ENCODE measurements around the gene CDH16. TPM values are rescaled to one million over a fixed set of nuclear protein-coding genes. Genes with fewer than 3 reads are reported as not detected.
A peak's percentile ranks its signal among the peaks of the same experiment; 100 is the strongest.

CDH16 gene
- total and polyA plus RNA-seq, 2 of the 13 experiments (the other 11 are each of a cell fraction or from before 2014, with no cell fraction given) = 2.7 to 3.9 TPM

DNA sequence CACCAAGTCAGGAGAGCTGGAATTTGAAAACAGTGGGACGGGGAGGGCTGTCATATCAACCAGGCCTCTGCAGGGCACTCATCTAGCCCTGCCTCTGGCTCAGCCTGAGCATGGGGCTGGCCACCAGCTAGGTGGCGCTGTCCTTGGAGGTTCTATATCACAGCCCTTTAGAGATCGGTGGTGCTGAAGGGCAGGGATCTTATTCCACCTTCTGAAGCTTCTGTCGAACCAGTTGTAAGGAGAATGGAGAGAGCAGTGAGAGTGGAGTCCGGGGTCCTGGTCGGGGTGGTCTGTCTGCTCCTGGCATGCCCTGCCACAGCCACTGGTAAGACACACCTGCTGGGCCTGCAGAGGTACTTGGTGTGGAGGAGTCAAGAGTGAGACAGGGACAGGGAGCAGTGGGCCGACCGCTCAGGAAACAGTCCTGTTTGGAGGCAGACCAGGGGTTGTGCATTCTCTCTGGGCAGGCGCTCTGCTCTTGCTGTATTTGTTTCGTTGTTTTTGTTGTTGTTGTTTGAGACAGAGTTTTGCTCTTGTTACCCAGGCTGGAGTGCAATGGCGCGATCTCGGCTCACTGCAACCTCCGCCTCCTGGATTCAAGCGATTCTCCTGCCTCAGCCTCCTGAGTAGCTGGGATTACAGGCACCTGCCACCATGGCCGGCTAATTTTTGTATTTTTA, 42.5 kb upstream of the CDH16 start, which contains the start of gene CES3 (continued):
- 0 out of 2 replicates have a peak, but pooled peaks have one; percentile 35 for TF ChIP-seq ZNF264 (CRISPR knock-in tag; IDR thresholded peaks at IDR 0.05)
- TF ChIP-seq, protein P1, sequence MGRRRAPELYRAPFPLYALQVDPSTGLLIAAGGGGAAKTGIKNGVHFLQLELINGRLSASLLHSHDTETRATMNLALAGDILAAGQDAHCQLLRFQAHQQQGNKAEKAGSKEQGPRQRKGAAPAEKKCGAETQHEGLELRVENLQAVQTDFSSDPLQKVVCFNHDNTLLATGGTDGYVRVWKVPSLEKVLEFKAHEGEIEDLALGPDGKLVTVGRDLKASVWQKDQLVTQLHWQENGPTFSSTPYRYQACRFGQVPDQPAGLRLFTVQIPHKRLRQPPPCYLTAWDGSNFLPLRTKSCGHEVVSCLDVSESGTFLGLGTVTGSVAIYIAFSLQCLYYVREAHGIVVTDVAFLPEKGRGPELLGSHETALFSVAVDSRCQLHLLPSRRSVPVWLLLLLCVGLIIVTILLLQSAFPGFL (CRISPR knock-in tag; IDR thresholded peaks at IDR 0.05) = no peak
- TF ChIP-seq, protein P2, sequence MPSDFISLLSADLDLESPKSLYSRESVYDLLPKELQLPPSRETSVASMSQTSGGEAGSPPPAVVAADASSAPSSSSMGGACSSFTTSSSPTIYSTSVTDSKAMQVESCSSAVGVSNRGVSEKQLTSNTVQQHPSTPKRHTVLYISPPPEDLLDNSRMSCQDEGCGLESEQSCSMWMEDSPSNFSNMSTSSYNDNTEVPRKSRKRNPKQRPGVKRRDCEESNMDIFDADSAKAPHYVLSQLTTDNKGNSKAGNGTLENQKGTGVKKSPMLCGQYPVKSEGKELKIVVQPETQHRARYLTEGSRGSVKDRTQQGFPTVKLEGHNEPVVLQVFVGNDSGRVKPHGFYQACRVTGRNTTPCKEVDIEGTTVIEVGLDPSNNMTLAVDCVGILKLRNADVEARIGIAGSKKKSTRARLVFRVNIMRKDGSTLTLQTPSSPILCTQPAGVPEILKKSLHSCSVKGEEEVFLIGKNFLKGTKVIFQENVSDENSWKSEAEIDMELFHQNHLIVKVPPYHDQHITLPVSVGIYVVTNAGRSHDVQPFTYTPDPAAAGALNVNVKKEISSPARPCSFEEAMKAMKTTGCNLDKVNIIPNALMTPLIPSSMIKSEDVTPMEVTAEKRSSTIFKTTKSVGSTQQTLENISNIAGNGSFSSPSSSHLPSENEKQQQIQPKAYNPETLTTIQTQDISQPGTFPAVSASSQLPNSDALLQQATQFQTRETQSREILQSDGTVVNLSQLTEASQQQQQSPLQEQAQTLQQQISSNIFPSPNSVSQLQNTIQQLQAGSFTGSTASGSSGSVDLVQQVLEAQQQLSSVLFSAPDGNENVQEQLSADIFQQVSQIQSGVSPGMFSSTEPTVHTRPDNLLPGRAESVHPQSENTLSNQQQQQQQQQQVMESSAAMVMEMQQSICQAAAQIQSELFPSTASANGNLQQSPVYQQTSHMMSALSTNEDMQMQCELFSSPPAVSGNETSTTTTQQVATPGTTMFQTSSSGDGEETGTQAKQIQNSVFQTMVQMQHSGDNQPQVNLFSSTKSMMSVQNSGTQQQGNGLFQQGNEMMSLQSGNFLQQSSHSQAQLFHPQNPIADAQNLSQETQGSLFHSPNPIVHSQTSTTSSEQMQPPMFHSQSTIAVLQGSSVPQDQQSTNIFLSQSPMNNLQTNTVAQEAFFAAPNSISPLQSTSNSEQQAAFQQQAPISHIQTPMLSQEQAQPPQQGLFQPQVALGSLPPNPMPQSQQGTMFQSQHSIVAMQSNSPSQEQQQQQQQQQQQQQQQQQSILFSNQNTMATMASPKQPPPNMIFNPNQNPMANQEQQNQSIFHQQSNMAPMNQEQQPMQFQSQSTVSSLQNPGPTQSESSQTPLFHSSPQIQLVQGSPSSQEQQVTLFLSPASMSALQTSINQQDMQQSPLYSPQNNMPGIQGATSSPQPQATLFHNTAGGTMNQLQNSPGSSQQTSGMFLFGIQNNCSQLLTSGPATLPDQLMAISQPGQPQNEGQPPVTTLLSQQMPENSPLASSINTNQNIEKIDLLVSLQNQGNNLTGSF (CRISPR knock-in tag; IDR thresholded peaks at IDR 0.05) = no peak; the same call in 1 of the 2 replicates
- TF ChIP-seq HMG20B (CRISPR knock-in tag; conservative IDR thresholded peaks at IDR 0.05) = no peak
- no peak for TF ChIP-seq TBL1XR1 (IDR thresholded peaks at IDR 0.05; ENCODE audit: borderline replicate concordance, low read length, partially characterized antibody)
- TF ChIP-seq ZNF282 (IDR thresholded peaks at IDR 0.05; ENCODE audit: partially characterized antibody) = no peak
- TF ChIP-seq AHR (CRISPR knock-in tag; IDR thresholded peaks at IDR 0.05) = peak; percentile 60; the same call in 1 of the 2 replicates
- TF ChIP-seq ZNF678 (CRISPR knock-in tag; IDR thresholded peaks at IDR 0.05) = no peak
- TF ChIP-seq FOXC1 (CRISPR knock-in tag; IDR thresholded peaks at IDR 0.05; ENCODE audit: borderline replicate concordance) = peak; percentile 38; the same call in 1 of the 2 replicates
- TF ChIP-seq, protein P3, sequence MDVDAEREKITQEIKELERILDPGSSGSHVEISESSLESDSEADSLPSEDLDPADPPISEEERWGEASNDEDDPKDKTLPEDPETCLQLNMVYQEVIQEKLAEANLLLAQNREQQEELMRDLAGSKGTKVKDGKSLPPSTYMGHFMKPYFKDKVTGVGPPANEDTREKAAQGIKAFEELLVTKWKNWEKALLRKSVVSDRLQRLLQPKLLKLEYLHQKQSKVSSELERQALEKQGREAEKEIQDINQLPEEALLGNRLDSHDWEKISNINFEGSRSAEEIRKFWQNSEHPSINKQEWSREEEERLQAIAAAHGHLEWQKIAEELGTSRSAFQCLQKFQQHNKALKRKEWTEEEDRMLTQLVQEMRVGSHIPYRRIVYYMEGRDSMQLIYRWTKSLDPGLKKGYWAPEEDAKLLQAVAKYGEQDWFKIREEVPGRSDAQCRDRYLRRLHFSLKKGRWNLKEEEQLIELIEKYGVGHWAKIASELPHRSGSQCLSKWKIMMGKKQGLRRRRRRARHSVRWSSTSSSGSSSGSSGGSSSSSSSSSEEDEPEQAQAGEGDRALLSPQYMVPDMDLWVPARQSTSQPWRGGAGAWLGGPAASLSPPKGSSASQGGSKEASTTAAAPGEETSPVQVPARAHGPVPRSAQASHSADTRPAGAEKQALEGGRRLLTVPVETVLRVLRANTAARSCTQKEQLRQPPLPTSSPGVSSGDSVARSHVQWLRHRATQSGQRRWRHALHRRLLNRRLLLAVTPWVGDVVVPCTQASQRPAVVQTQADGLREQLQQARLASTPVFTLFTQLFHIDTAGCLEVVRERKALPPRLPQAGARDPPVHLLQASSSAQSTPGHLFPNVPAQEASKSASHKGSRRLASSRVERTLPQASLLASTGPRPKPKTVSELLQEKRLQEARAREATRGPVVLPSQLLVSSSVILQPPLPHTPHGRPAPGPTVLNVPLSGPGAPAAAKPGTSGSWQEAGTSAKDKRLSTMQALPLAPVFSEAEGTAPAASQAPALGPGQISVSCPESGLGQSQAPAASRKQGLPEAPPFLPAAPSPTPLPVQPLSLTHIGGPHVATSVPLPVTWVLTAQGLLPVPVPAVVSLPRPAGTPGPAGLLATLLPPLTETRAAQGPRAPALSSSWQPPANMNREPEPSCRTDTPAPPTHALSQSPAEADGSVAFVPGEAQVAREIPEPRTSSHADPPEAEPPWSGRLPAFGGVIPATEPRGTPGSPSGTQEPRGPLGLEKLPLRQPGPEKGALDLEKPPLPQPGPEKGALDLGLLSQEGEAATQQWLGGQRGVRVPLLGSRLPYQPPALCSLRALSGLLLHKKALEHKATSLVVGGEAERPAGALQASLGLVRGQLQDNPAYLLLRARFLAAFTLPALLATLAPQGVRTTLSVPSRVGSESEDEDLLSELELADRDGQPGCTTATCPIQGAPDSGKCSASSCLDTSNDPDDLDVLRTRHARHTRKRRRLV (CRISPR knock-in tag; IDR thresholded peaks at IDR 0.05) = no peak
- TF ChIP-seq, protein P4, sequence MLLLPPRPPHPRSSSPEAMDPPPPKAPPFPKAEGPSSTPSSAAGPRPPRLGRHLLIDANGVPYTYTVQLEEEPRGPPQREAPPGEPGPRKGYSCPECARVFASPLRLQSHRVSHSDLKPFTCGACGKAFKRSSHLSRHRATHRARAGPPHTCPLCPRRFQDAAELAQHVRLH (CRISPR knock-in tag; IDR thresholded peaks at IDR 0.05; ENCODE audit: borderline replicate concordance, low read depth) = peak; percentile 56; the same call in 1 of the 2 replicates
- TF ChIP-seq ZNF850 (CRISPR knock-in tag; conservative IDR thresholded peaks at IDR 0.05) = no peak
- no peak for TF ChIP-seq ZNF432 (CRISPR knock-in tag; IDR thresholded peaks at IDR 0.05; ENCODE audit: borderline replicate concordance)
- TF ChIP-seq NR2C2 (CRISPR knock-in tag; IDR thresholded peaks at IDR 0.05; ENCODE audit: borderline replicate concordance) = 0 out of 2 replicates have a peak, but pooled peaks have one; percentile 14
- TF ChIP-seq, protein P5, sequence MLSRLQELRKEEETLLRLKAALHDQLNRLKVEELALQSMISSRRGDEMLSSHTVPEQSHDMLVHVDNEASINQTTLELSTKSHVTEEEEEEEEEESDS (CRISPR knock-in tag; IDR thresholded peaks at IDR 0.05; ENCODE audit: borderline replicate concordance) = no peak
- no peak for TF ChIP-seq SSRP1 (CRISPR knock-in tag; IDR thresholded peaks at IDR 0.05)

All from HepG2 (cell line).